ENCODE results near the gene SLC22A2.

SLC22A2 gene

DNA sequence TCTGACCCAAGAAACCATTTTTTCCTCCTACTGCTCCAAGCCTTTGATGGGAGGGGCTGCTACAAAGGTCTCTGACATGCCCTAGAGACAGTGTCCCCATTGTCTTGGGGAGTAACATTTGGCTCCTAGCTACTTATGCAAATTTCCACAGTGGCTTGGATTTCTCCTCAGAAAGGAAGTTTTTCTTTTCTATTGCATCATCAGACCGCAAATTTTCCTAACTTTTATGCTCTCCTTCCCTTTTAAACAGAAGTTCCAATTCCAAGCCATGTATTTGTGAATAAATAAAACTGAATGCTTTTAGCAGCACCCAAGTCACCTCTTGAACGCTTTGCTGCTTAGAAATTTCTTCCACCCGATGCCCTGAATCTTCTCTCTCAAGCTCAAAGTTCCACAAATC is 51.0 kb downstream of the SLC22A2 start:
- no peak for DNase-seq (ENCODE audit: low read depth in 2 of 2)

DNA sequence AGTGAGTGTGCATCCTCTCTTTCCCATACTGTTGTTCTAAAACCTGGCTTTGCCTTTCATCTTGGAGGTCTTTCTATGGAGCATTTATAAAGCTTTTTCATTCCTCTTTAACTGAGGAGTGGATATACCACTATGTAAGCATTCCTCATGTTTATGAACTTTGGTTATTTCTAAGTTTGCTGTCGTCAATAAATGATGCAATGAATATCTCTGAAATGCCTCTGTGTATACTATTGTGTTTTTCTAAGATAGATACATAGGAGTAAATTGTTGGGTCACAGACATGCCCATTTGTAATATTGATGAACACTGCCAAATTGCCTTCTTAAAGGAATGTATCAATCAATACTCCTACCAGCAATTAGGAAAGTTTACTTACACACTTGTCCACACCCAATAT is 53.9 kb downstream of the SLC22A2 start:
- no peak for DNase-seq (ENCODE audit: low read depth in 2 of 2)

DNA sequence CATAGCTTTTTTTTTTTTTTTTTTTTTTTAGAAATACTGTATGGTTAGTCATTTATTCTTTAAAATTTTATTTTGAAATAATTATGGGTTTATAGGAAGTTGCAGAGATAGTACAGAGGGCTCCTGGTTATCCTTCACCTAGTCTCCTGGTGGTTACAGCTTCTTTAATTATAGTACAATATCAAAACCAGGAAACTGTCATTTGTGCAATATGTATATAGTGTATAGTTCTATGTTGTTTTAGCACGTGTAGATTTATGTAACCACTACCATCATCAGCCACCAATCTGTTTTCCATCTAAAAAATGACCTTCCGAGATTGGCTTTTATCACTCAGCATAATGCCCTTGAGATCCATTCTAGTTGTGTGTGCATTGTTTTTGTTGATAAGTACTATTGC is 54.7 kb downstream of the SLC22A2 start:
- DNase-seq (ENCODE audit: low read depth in 2 of 2), result no peak

- no peak for DNase-seq (ENCODE audit: low read depth in 2 of 2)
Observed at GRCh38 chr6:160203522-160203921, 55.1 kb downstream of the SLC22A2 start.

DNA sequence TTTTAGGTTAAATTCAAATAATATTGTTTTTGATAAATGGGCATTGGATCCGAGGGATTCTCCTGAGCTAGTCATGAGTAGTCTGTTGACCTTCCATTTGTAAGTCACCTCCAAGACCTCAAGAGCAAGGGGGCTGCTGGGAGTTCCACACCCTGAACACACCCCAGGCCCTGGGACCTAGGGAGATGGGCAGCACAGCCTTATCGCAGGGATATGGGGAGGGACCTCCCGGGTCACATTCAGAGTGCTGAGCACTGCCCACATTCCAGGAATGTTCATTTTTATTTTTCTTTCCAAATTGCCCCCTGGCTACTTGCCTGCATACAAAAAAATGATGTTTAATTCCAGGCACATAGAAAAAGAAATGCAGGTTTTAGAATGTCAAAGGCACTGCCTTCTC is 55.5 kb downstream of the SLC22A2 start:
- no peak for DNase-seq (ENCODE audit: low read depth in 2 of 2)

DNA sequence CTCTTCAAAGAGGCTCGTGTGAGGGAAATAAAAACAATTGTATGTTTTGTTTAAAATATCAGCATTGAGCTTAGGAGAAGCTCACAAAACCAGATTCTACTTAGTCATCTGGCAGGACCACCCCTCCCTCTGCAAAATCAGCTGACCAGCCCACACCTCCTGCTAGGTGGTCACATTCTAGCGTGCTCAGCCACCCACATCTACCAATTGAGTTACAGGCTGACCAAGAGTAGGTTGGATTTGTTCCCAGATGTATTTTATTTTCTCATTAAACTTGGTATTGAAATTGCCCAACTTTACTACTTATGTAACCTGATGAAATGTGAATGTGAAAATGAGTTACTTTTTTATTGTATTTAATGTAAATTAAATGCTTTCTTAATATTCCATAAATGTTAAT is 56.2 kb downstream of the SLC22A2 start:
- no peak for DNase-seq (ENCODE audit: low read depth in 2 of 2)

- no peak for DNase-seq (ENCODE audit: low read depth in 2 of 2)
Observed at GRCh38 chr6:160201061-160201460, 57.6 kb downstream of the SLC22A2 start.

DNA sequence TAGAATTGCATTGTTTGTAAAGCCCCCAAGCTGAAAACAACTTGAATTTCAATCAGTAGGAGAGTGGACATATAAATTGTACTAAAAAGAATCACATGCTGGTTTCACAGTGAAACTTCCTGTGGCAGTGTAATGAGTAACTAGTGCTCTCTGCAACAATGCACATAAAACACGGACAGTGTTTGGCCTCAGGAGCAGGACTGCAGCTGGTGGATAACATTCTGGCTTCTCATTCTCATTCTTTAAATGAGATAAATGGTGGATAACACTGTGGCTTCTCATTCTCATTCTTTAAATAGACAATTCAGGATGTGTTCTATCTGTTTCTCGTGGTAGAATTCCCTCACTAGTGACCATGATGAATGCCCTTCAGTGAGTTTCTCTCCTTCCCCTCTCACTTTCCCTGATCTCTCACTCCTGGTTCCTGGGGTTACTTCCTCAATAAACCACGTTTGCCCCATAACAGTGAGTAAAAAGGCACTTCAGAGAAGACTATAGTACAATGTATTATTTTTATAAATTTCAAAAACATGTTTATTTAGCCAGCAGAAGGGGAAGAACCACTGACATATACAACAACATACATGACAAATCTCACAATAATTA is 59.9 kb downstream of the SLC22A2 start:
- no peak for DNase-seq (ENCODE audit: low read depth in 2 of 2)

DNA sequence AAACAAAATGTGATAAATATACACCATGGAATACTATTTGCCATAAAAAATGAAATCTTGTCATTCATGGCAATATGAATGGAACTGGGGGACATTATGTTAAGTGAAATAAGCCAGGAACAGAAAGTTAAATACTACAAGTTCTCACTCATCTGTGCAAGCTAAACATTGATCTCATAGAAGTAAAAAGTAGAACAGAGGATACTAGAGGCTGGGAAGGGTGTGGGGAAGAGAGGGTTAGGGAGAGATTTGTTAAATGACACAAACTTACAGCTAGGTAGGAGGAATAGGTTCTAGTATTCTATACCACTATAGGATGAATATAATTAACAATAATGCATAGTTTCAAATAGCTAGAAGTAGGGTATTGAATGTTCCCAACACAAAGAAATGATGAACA is 61.0 kb downstream of the SLC22A2 start:
- DNase-seq (ENCODE audit: low read depth in 2 of 2), result no peak

DNA sequence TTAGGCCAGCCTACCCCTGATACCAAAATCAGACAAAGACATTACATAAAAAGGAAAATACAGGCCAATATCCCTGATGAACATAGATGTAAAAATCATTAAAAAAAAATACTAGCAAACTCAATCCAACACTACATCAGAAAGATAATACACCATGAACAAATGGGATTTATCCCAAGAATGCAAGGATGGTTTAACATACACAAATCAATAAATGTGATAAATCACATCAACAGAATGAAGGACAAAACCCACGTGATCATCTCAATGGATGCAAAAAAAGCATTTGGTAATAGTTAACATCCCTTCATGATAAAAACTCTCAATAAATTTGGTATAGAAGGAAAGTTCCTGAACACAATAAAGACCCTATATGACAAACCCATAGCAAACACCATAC is 63.8 kb downstream of the SLC22A2 start:
- DNase-seq (ENCODE audit: low read depth in 2 of 2), result no peak

DNA sequence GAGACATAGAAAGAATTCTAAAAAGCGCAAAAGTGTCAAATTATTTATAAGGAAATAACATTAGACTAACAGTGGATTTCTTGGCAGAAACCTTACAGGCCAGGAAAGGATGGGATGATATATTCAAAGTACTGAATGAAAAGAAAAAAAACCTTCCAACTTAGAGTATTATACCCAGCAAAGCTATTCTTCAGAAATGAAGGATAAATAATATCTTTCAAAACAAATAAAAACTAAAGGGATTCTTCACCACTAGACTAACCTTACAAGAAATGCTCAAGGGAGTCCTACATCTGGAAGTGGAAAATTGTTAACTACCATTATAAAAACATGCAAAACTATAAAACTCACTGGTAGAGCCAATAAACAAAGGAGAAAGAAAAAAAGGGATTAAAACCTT is 65.8 kb downstream of the SLC22A2 start:
- DNase-seq (ENCODE audit: low read depth in 2 of 2), result no peak

GRCh38 chr6:160190973-160191372 is 67.6 kb downstream of the SLC22A2 start:
- no peak for DNase-seq (ENCODE audit: low read depth in 2 of 2)

DNA sequence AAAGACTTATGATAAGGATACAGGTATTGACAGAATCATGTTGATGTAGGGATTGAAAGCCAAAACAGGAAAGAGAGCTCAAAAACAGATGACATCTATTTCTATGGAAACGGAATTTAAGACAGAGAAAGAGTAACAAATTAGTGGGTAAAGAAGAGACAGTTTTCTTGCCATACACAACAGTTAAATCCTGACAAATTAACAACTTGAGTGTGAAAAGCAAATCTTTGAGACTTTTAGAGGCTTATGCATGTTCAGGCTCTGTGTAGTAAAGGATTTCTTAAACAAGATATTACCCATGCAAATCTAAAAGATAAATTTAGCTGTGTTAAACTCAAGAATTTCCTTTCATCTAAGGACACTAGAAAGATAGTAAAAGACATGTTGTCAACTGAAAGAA is 68.5 kb downstream of the SLC22A2 start:
- DNase-seq (ENCODE audit: low read depth in 2 of 2), result no peak

DNA sequence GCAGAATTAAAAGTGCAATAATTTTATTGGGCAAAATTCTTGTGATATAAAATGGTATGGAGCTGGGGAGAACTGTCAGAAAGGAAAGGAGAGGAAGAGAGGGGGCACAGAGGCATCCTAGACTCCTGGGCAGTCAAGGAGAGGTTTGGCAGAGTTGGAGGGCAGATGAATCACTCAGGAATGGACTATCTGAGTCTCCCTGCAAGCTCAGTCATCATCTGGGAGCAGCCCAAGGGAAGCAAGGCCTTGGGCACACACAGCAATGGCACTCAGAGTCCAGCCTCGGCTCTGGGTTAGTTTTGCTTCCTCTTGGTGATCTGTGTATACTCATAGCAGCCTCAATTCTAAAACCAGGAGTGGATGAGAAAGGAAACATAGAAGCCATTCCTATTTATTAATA is 69.8 kb downstream of the SLC22A2 start:
- DNase-seq (ENCODE audit: low read depth in 2 of 2), result no peak

- DNase-seq (ENCODE audit: low read depth in 2 of 2), result no peak
Observed at GRCh38 chr6:160180706-160181105, 77.9 kb downstream of the SLC22A2 start.

- DNase-seq (ENCODE audit: low read depth in 2 of 2), result no peak
Observed at GRCh38 chr6:160178271-160178670, 80.3 kb downstream of the SLC22A2 start.

DNA sequence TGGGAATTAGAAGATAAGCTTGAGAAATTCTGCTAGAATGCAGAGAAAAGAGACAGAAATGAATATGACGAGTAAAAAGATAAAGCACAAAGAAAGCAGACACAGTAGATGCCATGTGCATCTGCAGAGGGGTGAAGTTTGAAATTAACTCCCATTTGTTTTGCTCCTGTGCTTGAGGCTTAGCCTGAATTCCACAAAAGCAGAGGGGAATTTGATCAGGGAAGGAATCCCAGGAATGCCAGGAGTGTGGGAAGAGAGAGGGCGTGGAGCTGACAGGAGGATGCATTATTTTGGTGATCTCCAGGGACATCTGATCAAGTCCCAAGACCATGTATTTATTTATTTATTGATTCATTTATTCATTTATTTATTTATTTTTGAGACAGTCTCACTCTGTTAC is 81.4 kb downstream of the SLC22A2 start:
- no peak for DNase-seq (ENCODE audit: low read depth in 2 of 2)

- DNase-seq (ENCODE audit: low read depth in 2 of 2), result no peak
Observed at GRCh38 chr6:160174681-160175080, 83.9 kb downstream of the SLC22A2 start.

GRCh38 chr6:160173806-160174527 is 84.7 kb downstream of the SLC22A2 start:
- DNase-seq (ENCODE audit: low read depth in 2 of 2), result no peak

- DNase-seq (ENCODE audit: low read depth in 2 of 2), result no peak
Observed at GRCh38 chr6:160172704-160173103, 85.9 kb downstream of the SLC22A2 start.

DNA sequence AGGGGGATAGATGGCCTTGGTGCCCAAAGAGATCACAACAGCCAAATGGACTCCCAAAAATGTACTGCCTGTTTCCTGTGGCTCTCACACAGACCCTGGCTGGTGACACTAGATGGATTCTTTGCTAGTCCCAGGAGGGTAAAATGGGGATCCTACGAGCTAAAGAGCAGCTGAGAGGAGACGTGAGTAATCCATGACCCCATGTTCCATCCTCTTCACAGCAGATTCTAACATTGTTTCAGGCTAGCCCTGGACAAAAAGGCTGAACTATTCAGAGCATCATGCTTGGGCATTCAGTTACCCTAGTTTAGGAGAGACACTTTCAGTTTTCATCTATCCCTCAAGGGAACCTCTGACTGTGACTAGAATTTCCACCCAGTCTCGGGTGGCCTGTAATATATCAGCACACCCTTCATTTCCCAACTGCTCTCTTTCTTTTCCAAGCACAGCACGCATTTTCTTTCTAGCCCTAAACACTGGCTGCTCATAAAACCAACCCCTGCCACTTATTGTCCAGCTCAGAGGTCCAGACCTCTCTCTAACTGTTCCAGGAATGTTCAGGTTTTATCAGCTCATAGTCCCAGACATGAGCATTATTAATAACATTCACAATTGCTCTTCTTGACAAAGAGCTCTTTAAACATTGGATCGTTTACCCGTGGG is 88.5 kb downstream of the SLC22A2 start:
- no peak for DNase-seq (ENCODE audit: low read depth in 2 of 2)

DNA sequence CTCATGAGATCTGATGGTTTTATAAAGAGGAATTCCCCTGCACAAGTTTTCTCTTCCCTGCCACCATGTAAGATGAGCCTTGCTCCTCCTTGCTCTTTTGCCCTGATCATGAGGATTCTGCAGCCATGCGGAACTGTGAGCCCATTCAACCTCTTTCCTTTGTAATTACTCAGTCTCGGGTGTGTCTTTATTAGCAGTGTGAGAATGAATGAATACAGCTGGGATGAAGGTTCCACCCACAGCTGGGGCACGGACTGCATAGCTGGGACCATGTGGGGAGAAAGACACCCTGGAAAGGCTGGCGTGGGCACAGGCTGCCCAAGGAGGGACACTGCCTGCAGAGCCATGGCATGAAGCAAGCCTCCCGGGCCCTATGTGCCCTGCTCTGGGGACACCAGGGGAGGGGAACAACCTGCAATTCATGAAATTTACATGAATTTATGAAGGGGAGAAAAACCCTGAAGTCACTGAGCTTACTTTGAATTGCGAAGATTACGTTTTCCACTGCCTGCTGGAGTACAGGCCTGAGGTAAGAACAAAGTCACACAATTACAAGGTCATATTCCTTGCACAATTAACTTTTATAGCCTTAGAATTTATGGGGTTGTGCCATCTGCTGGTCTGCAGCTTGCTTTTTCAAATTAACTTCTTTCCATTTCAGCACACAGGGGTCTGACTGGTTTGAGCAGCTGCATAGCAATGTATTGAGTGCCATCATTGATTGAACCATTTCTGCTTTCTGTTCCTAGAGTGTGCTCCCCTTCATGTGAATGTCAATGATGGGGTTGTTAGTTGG is 90.8 kb downstream of the SLC22A2 start:
- no peak for DNase-seq (ENCODE audit: low read depth in 2 of 2)
